H1 (cell line): ENCODE data around the gene NLRC5. TPM values are rescaled to one million over a fixed set of nuclear protein-coding genes. Genes with fewer than 3 reads are reported as not detected.

Experiments
- CTCF ChIA-PET: fragments of 300-600 bp; sonication (Branson Sonifier 250); formaldehyde crosslinking; loops from one replicate; lab custom pipeline; 2021; ENCODE audit not compliant: partially characterized antibody; lab: Charles Lee
- POLR2A ChIA-PET: fragments of 300-600 bp; sonication (Branson Sonifier 250); formaldehyde crosslinking; loops from one replicate; lab custom pipeline; 2021; ENCODE audit warnings: inconsistent platforms; ENCODE audit not compliant: partially characterized antibody; lab: Charles Lee
- DNase-seq, 2 experiments: peaks; one replicate each; pipeline versions ENCODE4 v3.0.0 to v3.0.0-alpha.2; 2010 to 2022; ENCODE audit warnings: low spot score in 2 of 2, low read depth in 1 of 2, mixed read lengths in 1 of 2
- FAIRE-seq: peaks from 2 replicates; lab custom pipeline; 2011; peaks lifted over from hg19 to GRCh38; lab: Jason Lieb, UNC
- H2AFZ ChIP-seq: 2 replicates; pipeline ENCODE4 v1.8.1; 2012; ENCODE audit warnings: low read length, inconsistent platforms
- H2AK5ac ChIP-seq: 2 replicates; pipeline ENCODE4 v1.6.1; 2013; ENCODE audit warnings: low read depth, low read length
- H2BK120ac ChIP-seq: replicated peaks from 2 replicates; pipeline ENCODE3; 2013; ENCODE audit warnings: low read depth, low read length, inconsistent platforms
- H2BK12ac ChIP-seq: 2 replicates; pipeline ENCODE4 v1.6.1; 2013; ENCODE audit warnings: low read depth, low read length
- H2BK15ac ChIP-seq: 2 replicates; pipeline ENCODE4 v1.6.1; 2013; ENCODE audit warnings: low read length
- H2BK20ac ChIP-seq: 2 replicates; pipeline ENCODE4 v1.6.1; 2013; ENCODE audit warnings: low read length
- H2BK5ac ChIP-seq: 2 replicates; pipeline ENCODE4 v1.6.1; 2013; ENCODE audit warnings: low read depth, low read length
- H3K14ac ChIP-seq: 2 replicates; pipeline ENCODE4 v1.6.1; 2013; ENCODE audit warnings: inconsistent platforms; ENCODE audit not compliant: insufficient read length
- H3K18ac ChIP-seq: 2 replicates; pipeline ENCODE4 v1.6.1; 2013; ENCODE audit warnings: low read length; ENCODE audit errors: extremely low read depth
- H3K23ac ChIP-seq: 2 replicates; pipeline ENCODE4 v1.6.1; 2013; ENCODE audit warnings: inconsistent platforms; ENCODE audit not compliant: insufficient read length
- H3K23me2 ChIP-seq: 2 replicates; pipeline ENCODE4 v1.6.1; 2013; ENCODE audit warnings: low read depth, low read length
- H3K27ac ChIP-seq: 2 replicates; pipeline ENCODE4 v1.6.1; 2011; ENCODE audit warnings: low read depth, low read length, inconsistent platforms
- H3K27me3 ChIP-seq, 4 experiments: replicated peaks in 1 of 4; 1 replicate in 1 of 4; 2 replicates in 3 of 4; pipeline versions ENCODE4 v1.6.1 to v1.8.1; 2011 to 2013; ENCODE audit warnings: low read length in 3 of 4, mild to moderate bottlenecking in 3 of 4, inconsistent platforms in 2 of 4, mixed read lengths in 2 of 4, moderate library complexity in 1 of 4; ENCODE audit not compliant: control insufficient read depth in 3 of 4, insufficient read depth in 3 of 4; ENCODE audit errors: extremely low read depth in 1 of 4
- H3K36me3 ChIP-seq, 4 experiments: 2 replicates each; pipeline versions ENCODE4 v1.6.1 to v1.8.1; 2011 to 2013; ENCODE audit warnings: mild to moderate bottlenecking in 4 of 4, low read length in 3 of 4, moderate library complexity in 2 of 4, control low read depth in 1 of 4, inconsistent platforms in 1 of 4; ENCODE audit not compliant: insufficient read depth in 4 of 4, control insufficient read depth in 2 of 4
- H3K4ac ChIP-seq: replicated peaks from 2 replicates; pipeline ENCODE3; 2013; ENCODE audit warnings: low read length, low read depth, mixed read lengths, inconsistent platforms; ENCODE audit not compliant: insufficient read length
- H3K4me1 ChIP-seq, 4 experiments: replicated peaks in 1 of 4; 1 replicate in 1 of 4; 2 replicates in 3 of 4; pipeline versions ENCODE4 v1.6.1 to v1.8.1; 2011 to 2013; ENCODE audit warnings: low read length in 3 of 4, inconsistent platforms in 2 of 4, mixed read lengths in 1 of 4; ENCODE audit not compliant: insufficient read depth in 4 of 4, control insufficient read depth in 3 of 4
- H3K4me2 ChIP-seq, 2 experiments: 2 replicates each; pipeline versions ENCODE4 v1.6.1 to v1.8.1; 2011 to 2013; ENCODE audit warnings: low read depth in 2 of 2, low read length in 2 of 2, control low read depth in 1 of 2, inconsistent platforms in 1 of 2, mild to moderate bottlenecking in 1 of 2; ENCODE audit not compliant: insufficient read depth in 1 of 2
- H3K4me3 ChIP-seq, 4 experiments: fragments of 200-600, 300-600 bp in 1 of 4; sonication (generic), shearing (Covaris generic), sonication (Bioruptor Twin) in 1 of 4; 2 replicates each; pipeline versions ENCODE4 v1.5.1 to v1.8.1; 2011 to 2016; ENCODE audit warnings: low read length in 4 of 4, low read depth in 3 of 4, control low read depth in 2 of 4, inconsistent platforms in 2 of 4, mild to moderate bottlenecking in 2 of 4, mixed read lengths in 1 of 4, moderate library complexity in 1 of 4; ENCODE audit not compliant: insufficient read depth in 2 of 4; ENCODE audit errors: extremely low read depth in 1 of 4
- H3K56ac ChIP-seq: replicated peaks from 2 replicates; pipeline ENCODE3; 2013; ENCODE audit warnings: low read depth, mild to moderate bottlenecking, mixed read lengths, low read length, inconsistent platforms; ENCODE audit not compliant: insufficient read length
- H3K79me1 ChIP-seq: 2 replicates; pipeline ENCODE4 v1.6.1; 2013; ENCODE audit warnings: low read depth, low read length, control low read depth
- H3K79me2 ChIP-seq, 2 experiments: 2 replicates each; pipeline versions ENCODE4 v1.6.1 to v1.8.1; 2012 to 2013; ENCODE audit warnings: low read length in 2 of 2, mild to moderate bottlenecking in 2 of 2, inconsistent platforms in 1 of 2; ENCODE audit not compliant: insufficient read depth in 2 of 2, control insufficient read depth in 1 of 2
- H3K9ac ChIP-seq, 4 experiments: replicated peaks in 1 of 4; 1 replicate in 1 of 4; 2 replicates in 3 of 4; pipeline versions ENCODE4 v1.6.1 to v1.8.1; 2011 to 2013; ENCODE audit warnings: low read depth in 3 of 4, low read length in 3 of 4, control low read depth in 2 of 4, mild to moderate bottlenecking in 2 of 4, moderate library complexity in 2 of 4, inconsistent platforms in 1 of 4; ENCODE audit errors: extremely low read depth in 1 of 4
- H3K9me3 ChIP-seq, 2 experiments: 2 replicates each; pipeline versions ENCODE4 v1.6.1 to v1.8.1; 2012 to 2013; ENCODE audit warnings: mild to moderate bottlenecking in 2 of 2, moderate library complexity in 2 of 2, control low read depth in 1 of 2, inconsistent platforms in 1 of 2, low read depth in 1 of 2, low read length in 1 of 2, mixed read lengths in 1 of 2; ENCODE audit not compliant: insufficient read depth in 2 of 2
- H4K20me1 ChIP-seq, 2 experiments: replicated peaks in 1 of 2; 2 replicates each; pipeline versions ENCODE3 to v1.8.1; 2011 to 2013; ENCODE audit warnings: inconsistent platforms in 2 of 2, low read length in 2 of 2, mild to moderate bottlenecking in 1 of 2; ENCODE audit not compliant: insufficient read depth in 2 of 2, control insufficient read depth in 1 of 2
- H4K5ac ChIP-seq: 2 replicates; pipeline ENCODE4 v1.6.1; 2013; ENCODE audit warnings: low read length, low read depth, mixed read lengths, inconsistent platforms; ENCODE audit not compliant: insufficient read length
- H4K8ac ChIP-seq: 2 replicates; pipeline ENCODE4 v1.8.0; 2013; ENCODE audit warnings: mild to moderate bottlenecking, moderate library complexity, low read length, inconsistent platforms; ENCODE audit not compliant: insufficient read depth; ENCODE audit errors: extremely low read depth
- H4K91ac ChIP-seq: replicated peaks from 2 replicates; pipeline ENCODE3; 2013; ENCODE audit warnings: low read length, mixed read lengths, inconsistent platforms; ENCODE audit not compliant: insufficient read length
- ATF3 ChIP-seq: IDR thresholded peaks from 2 replicates; pipeline ENCODE4 v1.6.1; 2011; ENCODE audit warnings: low read depth, mild to moderate bottlenecking, low read length; ENCODE audit not compliant: insufficient read depth
- CHD2 ChIP-seq: IDR thresholded peaks from 2 replicates; pipeline ENCODE4 v1.6.1; 2012; ENCODE audit warnings: low read length, improper control_type of control experiment
- E2F6 ChIP-seq: IDR thresholded peaks from 2 replicates; pipeline ENCODE4 v1.6.1; 2012; ENCODE audit warnings: inconsistent platforms
- MAX ChIP-seq: IDR thresholded peaks from 2 replicates; pipeline ENCODE4 v1.6.1; 2012; ENCODE audit warnings: inconsistent platforms
- RNF2 ChIP-seq: fragments of 200-900, 300-1000 bp; sonication (generic); IDR thresholded peaks from 2 replicates; pipeline ENCODE4 v1.7.1; 2016; ENCODE audit warnings: borderline replicate concordance, low read depth, mild to moderate bottlenecking, antibody characterized with exemption, low read length; ENCODE audit not compliant: poor library complexity, severe bottlenecking; ENCODE audit errors: missing control alignments
- WGBS, 2 experiments: shearing (Covaris generic) in 1 of 2; methylation state at CpG; one replicate each; pipeline versions ENCODE4 v1.1.6 to v1.1.7; 2013 to 2015; ENCODE audit warnings: low lambda C conversion rate in 2 of 2, mixed read lengths in 2 of 2, inconsistent platforms in 1 of 2, low coverage in 1 of 2, missing lambda C conversion rate in 1 of 2; ENCODE audit not compliant: insufficient replicate concordance in 2 of 2, insufficient coverage in 1 of 2, insufficient read length in 1 of 2; ENCODE audit errors: extremely low coverage in 1 of 2, missing lambda C conversion rate in 1 of 2; 5-methylcytosine and 5-hydroxymethylcytosine counted together
- polyA plus RNA-seq, 7 experiments: library from polyadenylated mRNA; depleted of rRNA in 3 of 7; stranded (reverse) in 5 of 7; unstranded in 2 of 7; fragments of >200 nt in 5 of 7; fragments of 200-250 nt in 2 of 7; gene quantifications; 1 replicate in 5 of 7; 2 replicates in 1 of 7; 4 replicates in 1 of 7; pipeline versions ENCODE4 v1.2.1 to v1.2.3, GENCODE V29; 2011 to 2013; ENCODE audit warnings: missing spikeins in 2 of 7, mixed read lengths in 2 of 7
- total RNA-seq: library from RNA; stranded (reverse); fragmentation: NEBNext Ultra II Directional; extraction: Animal tissue kit (Norgen Biotek cat#: 25700); gene quantifications from 2 replicates; pipeline ENCODE4 v1.2.1, GENCODE V29; 2021

The NLRC5 gene
- total and polyA plus RNA-seq, 2 of the 8 experiments (the other 6 are each of a cell fraction or from before 2014, with no cell fraction given) = 2.2 to 3.2 TPM

- H2AFZ ChIP-seq = no peak overlapping the region
- TF ChIP-seq CHD2 = no peak
- no peak for TF ChIP-seq ATF3
- TF ChIP-seq MAX = no peak
- no peak for TF ChIP-seq RNF2
- TF ChIP-seq E2F6 = no peak
- TF ChIP-seq, all 59 proteins: peak for 0
- POLR2A ChIA-PET = no interaction called here
- no peak overlapping the region for H2BK20ac ChIP-seq
- no peak overlapping the region for H3K56ac ChIP-seq
- no peaks in the 10 kb centered on the region for H3K79me2 ChIP-seq
- no peak overlapping the region for H4K8ac ChIP-seq
- no peak overlapping the region for H3K4me3 ChIP-seq
- no peak overlapping the region for H4K5ac ChIP-seq
- H3K36me3 ChIP-seq = no peaks in the 10 kb centered on the region
- no peak overlapping the region for H3K27ac ChIP-seq
- no peak overlapping the region for H2AK5ac ChIP-seq
- no peaks in the 10 kb centered on the region for H3K23me2 ChIP-seq
- H3K18ac ChIP-seq = no peak overlapping the region
- no peak overlapping the region for H2BK12ac ChIP-seq
- H3K4me1 ChIP-seq = no peaks in the 10 kb centered on the region
- no peak overlapping the region for H2BK120ac ChIP-seq
- H3K27me3 ChIP-seq = no peaks in the 10 kb centered on the region; a peak in 2 of 7 replicates
- no peak overlapping the region for H3K4me2 ChIP-seq
- H3K23ac ChIP-seq = no peak overlapping the region
- H2BK15ac ChIP-seq = no peak overlapping the region
- no peaks in the 10 kb centered on the region for H3K9me3 ChIP-seq
- CTCF ChIA-PET = interaction anchor here (0.9 to 1.8 kb wide), 3 partner anchors 9 to 85 kb away, joined by 3 to 7 read pairs (median 4); no protein-coding TSS in a partner anchor
- WGBS, 2 experiments = 88% methylated on average over 9 of the region's 9 CpGs; no CpG with 5 or more reads in 1 of the 2 experiments
- H4K20me1 ChIP-seq = no peaks in the 10 kb centered on the region
- FAIRE-seq = no peak
- no peak overlapping the region for H3K14ac ChIP-seq
- no peak overlapping the region for H3K4ac ChIP-seq
- no peaks in the 10 kb centered on the region for H3K79me1 ChIP-seq
- H2BK5ac ChIP-seq = no peak overlapping the region
- DNase-seq = no peak
- H4K91ac ChIP-seq = no peak overlapping the region
- no peak overlapping the region for H3K9ac ChIP-seq
Observed at GRCh38 chr16:56973294-56973689, 16.1 kb upstream of the NLRC5 start.
